Measurements from ENCODE around the gene PMEL. TPM values are rescaled to one million over a fixed set of nuclear protein-coding genes. Genes with fewer than 3 reads are reported as not detected.
"Not testable (repeated sequence)": the region's sequence is repeated elsewhere in the genome, so short reads cannot be mapped to it uniquely, and the experiment has no call there.

The PMEL gene
- total RNA-seq, 2 donors from 2014 or later, result 3.4 to 3.8 TPM

- peak within 1 kb of the TSS; percentile 99 for H3K27ac ChIP-seq
- DNase-seq, result peak; percentile 91
- H3K9ac ChIP-seq (ENCODE audit: low read depth in 2 of 2, low read length in 2 of 2), result peak within 1 kb of the TSS; percentile 86 to 97
- H3K27me3 ChIP-seq, result no peaks in the 10 kb centered on the region
- peak within 1 kb of the TSS; percentile 83 for H3K4me3 ChIP-seq
- H3K4me1 ChIP-seq, result peaks cover 29% of the 10 kb centered on the region
- no peak for TF ChIP-seq CTCF (IDR thresholded peaks at IDR 0.05)
- H3K36me3 ChIP-seq, result no peaks in the 10 kb centered on the region
- no peaks in the 10 kb centered on the region for H3K9me3 ChIP-seq
- intact Hi-C loops (cut with DNase I), result loop anchor here (5.0 kb wide), 1 partner anchor 96 kb away; no protein-coding TSS in a partner anchor
Observed at GRCh38 chr12:55927588-55928502, 38.0 kb downstream of the PMEL start, which contains the start of gene PYM1. Gene PYM1, minus strand, starts transcription at chr12:55927894. Its CDS starts 133 bp downstream, at chr12:55927761.

GRCh38 chr12:55926738-55927587, 38.9 kb downstream of the PMEL start:
- DNase-seq, result peak; percentile 96
- H3K4me3 ChIP-seq, result peak overlapping the region; percentile 83
- H3K27me3 ChIP-seq, result no peaks in the 10 kb centered on the region
- peak overlapping the region; percentile 99 for H3K27ac ChIP-seq
- H3K9me3 ChIP-seq, result no peaks in the 10 kb centered on the region
- H3K4me1 ChIP-seq, result peaks cover 29% of the 10 kb centered on the region
- no peaks in the 10 kb centered on the region for H3K36me3 ChIP-seq
- peak; percentile 67 for TF ChIP-seq CTCF (IDR thresholded peaks at IDR 0.05)
- intact Hi-C loops (cut with DNase I), result loop anchor here (5.0 kb wide), 1 partner anchor 95 kb away; no protein-coding TSS in a partner anchor
- H3K9ac ChIP-seq (ENCODE audit: low read depth in 2 of 2, low read length in 2 of 2), result peak overlapping the region; percentile 86 to 97

- no peak for DNase-seq
- H3K27me3 ChIP-seq, result no peaks in the 10 kb centered on the region
- no peak for TF ChIP-seq CTCF (IDR thresholded peaks at IDR 0.05)
- intact Hi-C loops (cut with DNase I), result loop anchor here (5.0 kb wide), 1 partner anchor 94 kb away; no protein-coding TSS in a partner anchor
- peaks cover 27% of the 10 kb centered on the region for H3K4me1 ChIP-seq
- H3K4me3 ChIP-seq, result peak overlapping the region; percentile 83
- peak overlapping the region; percentile 99 for H3K27ac ChIP-seq
- no peaks in the 10 kb centered on the region for H3K9me3 ChIP-seq
- H3K36me3 ChIP-seq, result no peaks in the 10 kb centered on the region
- peak overlapping the region; percentile 62 to 97 for H3K9ac ChIP-seq (ENCODE audit: low read depth in 2 of 2, low read length in 2 of 2)
Observed at GRCh38 chr12:55925870-55926737, 39.7 kb downstream of the PMEL start.

- Histone ChIP-seq H3K4me3 (no peak overlapping the region), H3K36me3 (no peaks in the 10 kb centered on the region), H3K27ac (no peak overlapping the region), H3K4me1 (peaks cover 20% of the 10 kb centered on the region), H3K9me3 (no peaks in the 10 kb centered on the region), H3K27me3 (no peaks in the 10 kb centered on the region), H3K9ac (ENCODE audit: low read depth in 2 of 2, low read length in 2 of 2) (no peak overlapping the region)
- TF ChIP-seq CTCF (IDR thresholded peaks at IDR 0.05), result no peak
- DNase-seq, result no peak
- intact Hi-C loops (cut with DNase I), result loop anchor here (5.0 kb wide), 1 partner anchor 93 kb away; no protein-coding TSS in a partner anchor
Observed at GRCh38 chr12:55925371-55925770, 40.5 kb downstream of the PMEL start.

GRCh38 chr12:55923648-55924047, 42.2 kb downstream of the PMEL start:
- H3K9me3 ChIP-seq; intact Hi-C loops (cut with DNase I); H3K4me3 ChIP-seq; H3K27ac ChIP-seq; H3K4me1 ChIP-seq; DNase-seq; H3K9ac ChIP-seq (ENCODE audit: low read depth in 2 of 2, low read length in 2 of 2); H3K36me3 ChIP-seq; H3K27me3 ChIP-seq: not testable (repeated sequence)

All from colonic mucosa (tissue), 4 donors.